Measurements from ENCODE around the gene NHERF2.

Gene NHERF2

DNA sequence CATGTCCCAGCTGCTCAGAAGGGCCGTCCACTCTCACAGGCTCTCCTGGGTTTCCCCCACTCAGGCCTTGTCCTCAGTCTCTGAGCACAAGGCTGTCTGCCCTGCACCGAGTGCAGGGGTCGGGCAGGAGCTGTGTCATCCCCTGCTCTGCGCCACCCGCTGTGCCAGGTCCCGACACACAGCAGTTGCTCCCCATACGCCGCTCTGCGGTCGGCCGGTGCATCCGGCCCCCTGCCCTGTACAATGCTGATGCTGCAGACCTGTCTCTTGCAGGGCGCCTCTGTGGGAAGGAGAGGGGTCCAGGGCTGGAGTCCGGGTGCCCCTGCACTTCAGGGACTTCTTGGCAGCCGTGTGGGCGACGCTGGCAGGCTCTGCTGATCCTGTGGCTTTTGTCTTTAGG is 27.2 kb downstream of the NHERF2 start:
- no peak overlapping the region for H3K4me3 ChIP-seq (ENCODE audit: low read depth, low read length)
- TF ChIP-seq POLR2A (IDR thresholded peaks at IDR 0.05; ENCODE audit: extremely low read depth, insufficient read length) = no peak
- TF ChIP-seq, protein P1, sequence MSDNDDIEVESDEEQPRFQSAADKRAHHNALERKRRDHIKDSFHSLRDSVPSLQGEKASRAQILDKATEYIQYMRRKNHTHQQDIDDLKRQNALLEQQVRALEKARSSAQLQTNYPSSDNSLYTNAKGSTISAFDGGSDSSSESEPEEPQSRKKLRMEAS (IDR thresholded peaks at IDR 0.05; ENCODE audit: low read depth, low read length) = no peak
- no peak for TF ChIP-seq MYC (IDR thresholded peaks at IDR 0.05; ENCODE audit: low read depth, low read length)
- DNase-seq (ENCODE audit: low read depth) = no peak

DNA sequence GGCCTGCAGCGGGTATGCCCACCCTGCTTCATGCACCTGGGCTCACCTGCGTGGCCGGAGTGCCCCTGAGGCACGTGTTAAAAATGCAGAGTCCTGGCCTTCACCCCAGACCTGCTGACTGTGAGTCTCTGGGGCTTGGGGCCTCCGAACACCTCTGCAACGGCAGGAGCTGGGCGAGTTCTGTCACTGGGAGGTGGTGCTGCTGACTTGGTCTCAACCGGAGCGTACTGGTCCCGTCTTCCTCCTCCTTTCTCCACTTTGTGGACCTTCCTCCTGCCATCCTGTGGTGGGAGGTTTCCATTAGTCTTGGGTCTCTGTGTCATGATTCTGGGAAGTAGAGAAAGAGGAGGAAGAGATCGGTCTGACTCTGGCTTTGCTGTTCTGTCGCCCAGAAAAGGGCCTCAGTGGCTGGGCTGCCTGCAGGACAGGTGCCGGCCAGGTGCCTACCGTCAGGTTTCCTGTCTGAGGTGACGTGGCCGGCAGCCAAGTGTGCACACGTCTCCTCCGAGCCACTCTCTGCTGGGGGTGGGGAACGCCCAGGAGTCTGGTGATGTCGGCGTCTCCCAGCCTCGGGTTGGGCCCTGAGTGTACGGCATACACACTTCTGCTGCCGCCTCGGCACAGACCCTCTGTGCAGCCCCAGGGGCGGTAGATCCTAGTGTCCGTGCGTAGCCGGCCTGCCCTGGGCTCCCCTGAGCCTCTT is 28.0 kb downstream of the NHERF2 start:
- no peak for DNase-seq (ENCODE audit: low read depth)
- H3K4me3 ChIP-seq (ENCODE audit: low read depth, low read length) = no peak overlapping the region
- TF ChIP-seq MYC (IDR thresholded peaks at IDR 0.05; ENCODE audit: low read depth, low read length) (no peak), POLR2A (IDR thresholded peaks at IDR 0.05; ENCODE audit: extremely low read depth, insufficient read length) (no peak)
- TF ChIP-seq, protein P2, sequence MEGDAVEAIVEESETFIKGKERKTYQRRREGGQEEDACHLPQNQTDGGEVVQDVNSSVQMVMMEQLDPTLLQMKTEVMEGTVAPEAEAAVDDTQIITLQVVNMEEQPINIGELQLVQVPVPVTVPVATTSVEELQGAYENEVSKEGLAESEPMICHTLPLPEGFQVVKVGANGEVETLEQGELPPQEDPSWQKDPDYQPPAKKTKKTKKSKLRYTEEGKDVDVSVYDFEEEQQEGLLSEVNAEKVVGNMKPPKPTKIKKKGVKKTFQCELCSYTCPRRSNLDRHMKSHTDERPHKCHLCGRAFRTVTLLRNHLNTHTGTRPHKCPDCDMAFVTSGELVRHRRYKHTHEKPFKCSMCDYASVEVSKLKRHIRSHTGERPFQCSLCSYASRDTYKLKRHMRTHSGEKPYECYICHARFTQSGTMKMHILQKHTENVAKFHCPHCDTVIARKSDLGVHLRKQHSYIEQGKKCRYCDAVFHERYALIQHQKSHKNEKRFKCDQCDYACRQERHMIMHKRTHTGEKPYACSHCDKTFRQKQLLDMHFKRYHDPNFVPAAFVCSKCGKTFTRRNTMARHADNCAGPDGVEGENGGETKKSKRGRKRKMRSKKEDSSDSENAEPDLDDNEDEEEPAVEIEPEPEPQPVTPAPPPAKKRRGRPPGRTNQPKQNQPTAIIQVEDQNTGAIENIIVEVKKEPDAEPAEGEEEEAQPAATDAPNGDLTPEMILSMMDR (IDR thresholded peaks at IDR 0.05; ENCODE audit: low read depth, low read length) = no peak
- TF ChIP-seq, protein P1 (IDR thresholded peaks at IDR 0.05; ENCODE audit: low read depth, low read length) = no peak

DNA sequence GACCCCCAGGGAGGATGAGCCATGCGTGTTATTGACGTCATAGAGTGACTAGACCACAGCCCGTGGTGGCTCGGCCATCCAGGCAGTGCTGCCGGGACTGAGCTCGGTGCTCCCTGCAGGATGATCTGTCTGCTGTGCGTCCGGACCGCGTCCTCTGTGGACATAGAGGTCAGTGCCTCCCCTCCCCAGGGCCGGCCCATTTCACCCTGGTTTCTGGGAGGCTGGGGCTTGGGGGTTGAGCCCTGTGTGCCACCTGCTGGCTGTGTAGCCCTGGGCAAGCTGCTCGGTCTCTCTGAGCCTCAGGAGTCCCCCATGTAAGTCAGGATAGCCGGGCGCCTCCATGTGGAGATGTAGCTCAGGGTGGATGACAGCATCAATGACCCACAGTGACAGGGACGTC is 29.4 kb downstream of the NHERF2 start:
- no peak overlapping the region for H3K4me3 ChIP-seq (ENCODE audit: low read depth, low read length)
- TF ChIP-seq POLR2A (IDR thresholded peaks at IDR 0.05; ENCODE audit: extremely low read depth, insufficient read length) (no peak), MYC (IDR thresholded peaks at IDR 0.05; ENCODE audit: low read depth, low read length) (no peak)
- TF ChIP-seq, protein P2 (IDR thresholded peaks at IDR 0.05; ENCODE audit: low read depth, low read length) = no peak
- TF ChIP-seq, protein P1 (IDR thresholded peaks at IDR 0.05; ENCODE audit: low read depth, low read length) = no peak
- DNase-seq (ENCODE audit: low read depth) = no peak

DNA sequence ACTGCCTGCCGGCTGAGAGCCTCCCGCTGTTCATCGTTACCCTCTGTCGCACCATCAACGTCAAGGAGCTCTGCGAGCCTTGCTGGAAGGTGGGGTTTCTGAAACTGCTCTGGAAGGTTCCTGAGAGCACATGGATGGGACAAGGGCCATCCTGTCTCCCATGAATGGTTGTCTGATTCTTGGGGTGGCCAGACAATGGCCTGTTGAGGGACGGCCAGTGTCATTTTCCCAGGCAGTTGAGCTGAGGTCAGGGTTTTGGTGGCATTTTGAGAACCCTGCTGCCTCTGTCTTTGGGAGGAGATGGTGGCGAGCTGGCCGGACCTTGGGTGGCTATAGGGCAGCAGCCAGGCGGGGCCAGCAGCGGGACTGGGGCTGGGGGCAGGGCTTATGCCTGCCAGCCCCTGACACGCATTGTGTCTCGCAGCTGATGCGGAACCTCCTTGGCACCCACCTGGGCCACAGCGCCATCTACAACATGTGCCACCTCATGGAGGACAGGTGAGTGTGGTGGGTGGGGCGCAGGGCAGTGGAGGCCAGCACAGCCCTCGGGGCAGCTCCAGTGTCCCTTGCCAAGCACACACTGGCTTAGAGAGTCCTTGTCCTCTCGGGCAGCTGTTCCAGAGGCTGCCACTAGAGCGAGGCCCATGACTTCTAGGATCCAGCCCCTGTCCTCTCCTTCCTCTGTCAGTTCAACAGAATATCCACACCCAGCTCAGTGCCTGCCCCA is 30.1 kb downstream of the NHERF2 start:
- no peak overlapping the region for H3K4me3 ChIP-seq (ENCODE audit: low read depth, low read length)
- TF ChIP-seq POLR2A (IDR thresholded peaks at IDR 0.05; ENCODE audit: extremely low read depth, insufficient read length) = no peak
- TF ChIP-seq, protein P1 (IDR thresholded peaks at IDR 0.05; ENCODE audit: low read depth, low read length) = no peak
- TF ChIP-seq, protein P2 (IDR thresholded peaks at IDR 0.05; ENCODE audit: low read depth, low read length) = peak; percentile 20
- no peak for TF ChIP-seq MYC (IDR thresholded peaks at IDR 0.05; ENCODE audit: low read depth, low read length)
- DNase-seq (ENCODE audit: low read depth) = peak; percentile 29

DNA sequence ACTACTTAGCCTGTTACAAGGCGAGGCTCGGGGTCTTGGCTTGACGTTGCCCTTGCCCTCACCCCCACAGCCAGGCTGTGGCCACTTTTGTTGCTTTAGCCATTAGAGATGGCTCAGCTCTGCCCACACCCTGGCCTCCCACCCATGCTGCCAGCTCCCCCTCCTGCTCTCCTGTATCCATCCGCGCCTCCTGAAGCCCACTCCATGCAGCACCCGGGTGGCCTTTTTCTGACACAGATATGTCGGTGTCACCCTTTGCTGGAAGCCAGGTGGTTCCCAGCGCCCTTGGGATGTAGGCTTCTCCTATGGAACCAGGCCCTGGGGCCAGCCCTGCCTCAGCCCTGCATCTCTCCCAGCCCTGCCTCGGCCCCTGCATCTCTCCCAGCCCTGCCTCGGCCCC is 30.7 kb downstream of the NHERF2 start:
- no peak overlapping the region for H3K4me3 ChIP-seq (ENCODE audit: low read depth, low read length)
- no peak for DNase-seq (ENCODE audit: low read depth)
- TF ChIP-seq MYC (IDR thresholded peaks at IDR 0.05; ENCODE audit: low read depth, low read length) (no peak), POLR2A (IDR thresholded peaks at IDR 0.05; ENCODE audit: extremely low read depth, insufficient read length) (no peak)
- TF ChIP-seq, protein P2 (IDR thresholded peaks at IDR 0.05; ENCODE audit: low read depth, low read length) = no peak
- TF ChIP-seq, protein P1 (IDR thresholded peaks at IDR 0.05; ENCODE audit: low read depth, low read length) = no peak

DNA sequence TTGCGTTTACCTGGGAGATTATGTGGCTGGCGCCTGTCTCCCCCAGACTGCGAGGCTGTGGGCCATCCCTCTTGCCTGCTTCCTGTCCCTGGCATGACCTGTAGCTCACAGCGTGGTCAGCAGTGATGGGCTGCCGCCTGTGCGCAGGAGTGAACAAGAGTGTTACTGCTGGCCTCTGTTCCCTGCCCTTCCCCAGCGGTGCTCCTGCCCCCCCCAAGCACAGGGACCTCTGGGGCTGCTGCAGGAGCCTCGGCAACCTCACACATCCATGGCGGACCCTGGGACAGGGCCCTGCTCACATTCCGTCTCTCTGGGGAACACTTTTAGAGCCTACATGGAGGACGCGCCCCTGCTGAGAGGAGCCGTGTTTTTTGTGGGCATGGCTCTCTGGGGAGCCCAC is 31.7 kb downstream of the NHERF2 start:
- DNase-seq (ENCODE audit: low read depth) = no peak
- TF ChIP-seq, protein P1 (IDR thresholded peaks at IDR 0.05; ENCODE audit: low read depth, low read length) = no peak
- TF ChIP-seq POLR2A (IDR thresholded peaks at IDR 0.05; ENCODE audit: extremely low read depth, insufficient read length) (no peak), MYC (IDR thresholded peaks at IDR 0.05; ENCODE audit: low read depth, low read length) (no peak)
- TF ChIP-seq, protein P2 (IDR thresholded peaks at IDR 0.05; ENCODE audit: low read depth, low read length) = no peak
- no peak overlapping the region for H3K4me3 ChIP-seq (ENCODE audit: low read depth, low read length)

All from NB4 (cell line).